Stimulated activated CD4-positive, alpha-beta T cell treated with anti-CD3 and anti-CD28 coated beads, TNF-alpha, amount 100 ng/mL, for 24 hours (primary cell): ENCODE measurements around the gene VWF.

Experiments used
- DNase-seq, 3 experiments: peaks; one replicate each; pipeline ENCODE4 v3.0.0-alpha.2; 2020; ENCODE audit warnings: low read depth in 3 of 3

The VWF gene

GRCh38 chr12:5985471-5985870 is 139.0 kb downstream of the VWF start:
- DNase-seq: no peak

DNA sequence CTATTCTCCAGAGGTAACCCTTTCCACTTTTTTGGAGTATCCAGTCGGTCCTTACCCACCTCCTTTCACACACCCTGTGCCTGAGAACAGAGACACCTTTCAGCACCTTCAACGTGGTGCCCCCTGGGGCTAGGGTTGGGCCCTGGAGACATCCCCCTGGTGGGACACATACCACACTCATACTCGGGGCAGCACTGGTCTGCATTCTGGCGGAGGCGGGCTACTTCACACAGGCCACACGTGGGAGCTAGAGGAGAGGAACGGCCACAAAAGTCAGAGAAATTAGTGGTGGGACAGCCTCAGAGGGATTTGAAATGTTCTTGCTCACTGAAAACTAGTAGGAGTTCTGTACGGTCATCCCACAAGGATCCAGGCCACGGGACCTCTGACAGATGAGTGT is 139.6 kb downstream of the VWF start:
- DNase-seq: no peak

- DNase-seq: no peak
Observed at GRCh38 chr12:5982106-5982505, 142.4 kb downstream of the VWF start.

GRCh38 chr12:5977556-5977955 is 146.9 kb downstream of the VWF start:
- DNase-seq: no peak

DNA sequence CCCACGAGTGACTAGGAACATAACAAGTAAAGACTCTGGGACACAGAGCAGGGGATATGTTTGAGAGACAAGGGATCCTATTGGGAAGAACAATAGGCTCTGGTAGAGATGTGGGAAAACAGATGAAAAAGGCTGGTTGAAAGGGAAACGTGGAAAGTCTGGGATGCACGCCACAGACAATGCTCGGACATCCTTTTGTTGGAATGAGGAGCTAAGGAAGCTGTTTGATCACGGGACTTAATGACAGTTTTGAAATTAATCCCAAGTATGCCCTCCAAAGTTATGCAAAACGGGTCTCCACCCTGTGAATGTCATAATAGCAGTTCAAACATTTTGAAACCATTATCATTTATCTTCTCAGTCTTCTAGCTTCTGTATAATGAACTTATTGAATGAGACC is 147.8 kb downstream of the VWF start:
- no peak for DNase-seq

DNA sequence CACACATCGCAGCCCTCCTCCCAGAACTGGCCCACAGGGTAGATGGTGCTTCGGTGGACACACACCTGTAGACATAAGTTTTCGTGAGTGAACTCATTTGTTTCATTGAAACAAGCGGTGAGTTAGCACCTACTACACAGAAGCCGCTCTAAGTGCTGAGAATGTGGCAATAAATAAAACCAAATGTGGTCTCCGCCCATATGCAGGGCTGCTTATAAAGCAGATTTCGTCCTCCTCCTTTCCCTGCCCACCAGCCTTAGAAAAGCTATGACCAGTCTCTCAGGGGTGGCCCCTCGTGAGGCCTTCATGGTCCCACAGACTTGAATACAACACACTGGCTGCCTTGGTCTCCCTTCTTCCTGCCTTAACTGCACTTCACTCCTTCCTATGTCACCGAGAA is 148.3 kb downstream of the VWF start:
- no peak for DNase-seq

DNA sequence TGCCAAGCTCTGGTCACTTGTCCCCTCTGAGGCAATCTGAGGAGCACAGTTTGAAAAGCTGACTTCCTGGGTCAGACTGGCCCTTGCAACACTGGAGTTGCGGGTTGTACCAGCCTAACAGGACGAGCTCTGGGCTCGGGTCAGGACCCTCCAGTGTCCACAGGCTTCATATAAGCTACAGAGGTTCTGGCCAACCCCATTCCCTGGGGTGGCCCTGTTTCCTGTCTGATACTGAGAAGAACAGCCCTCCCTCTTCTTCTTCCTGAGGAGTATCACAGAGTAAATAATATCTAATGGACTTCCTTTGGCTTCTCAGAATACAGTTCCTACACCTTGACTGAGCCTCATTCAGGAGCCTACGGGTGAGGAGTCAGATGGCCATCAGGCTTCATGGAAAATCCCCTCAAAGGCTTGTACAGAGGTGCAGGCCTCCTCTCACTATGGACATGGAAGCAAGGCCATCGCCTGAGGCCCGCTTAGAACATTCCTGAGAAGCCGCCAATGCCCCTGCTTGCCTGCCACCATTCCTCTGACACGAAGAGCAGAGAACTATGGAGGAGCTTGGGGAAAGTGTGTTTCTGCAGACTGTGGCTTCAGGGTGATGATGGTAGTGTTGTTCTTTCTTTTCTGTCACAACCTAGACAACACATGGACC is 150.9 kb downstream of the VWF start:
- DNase-seq: no peak

GRCh38 chr12:5972387-5972786 is 152.1 kb downstream of the VWF start:
- no peak for DNase-seq

DNA sequence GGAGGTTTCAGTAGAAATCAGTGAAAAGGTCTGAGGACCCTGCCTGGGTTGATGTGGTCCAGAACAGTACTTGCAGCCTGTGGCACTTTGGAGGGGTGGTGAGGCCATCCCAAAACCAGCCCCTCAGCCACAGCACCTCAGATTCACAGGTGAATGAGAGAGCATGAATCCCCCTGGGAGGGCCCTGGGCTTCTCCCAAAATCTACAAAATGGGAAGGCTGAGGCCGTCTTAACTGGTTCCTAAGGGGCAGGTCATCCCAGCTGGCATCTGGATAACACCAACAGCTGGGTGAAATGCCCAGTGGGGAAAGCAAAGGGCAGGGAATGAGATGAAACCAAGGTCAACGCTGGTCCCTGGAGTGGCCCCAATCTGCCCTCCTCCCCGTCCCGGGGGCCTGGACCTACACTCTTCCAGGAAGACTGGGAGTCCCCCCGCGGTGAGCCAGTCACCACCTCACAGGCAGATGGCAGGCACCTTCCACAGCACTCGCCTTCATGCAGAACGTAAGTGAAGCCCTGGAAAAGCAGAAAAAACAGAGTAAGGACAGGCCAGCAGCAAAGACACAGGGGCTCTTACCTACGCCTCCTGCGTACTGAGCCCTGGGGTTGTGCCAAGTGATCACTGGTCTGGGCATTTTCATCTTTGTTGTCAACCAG is 153.1 kb downstream of the VWF start:
- DNase-seq: no peak

DNA sequence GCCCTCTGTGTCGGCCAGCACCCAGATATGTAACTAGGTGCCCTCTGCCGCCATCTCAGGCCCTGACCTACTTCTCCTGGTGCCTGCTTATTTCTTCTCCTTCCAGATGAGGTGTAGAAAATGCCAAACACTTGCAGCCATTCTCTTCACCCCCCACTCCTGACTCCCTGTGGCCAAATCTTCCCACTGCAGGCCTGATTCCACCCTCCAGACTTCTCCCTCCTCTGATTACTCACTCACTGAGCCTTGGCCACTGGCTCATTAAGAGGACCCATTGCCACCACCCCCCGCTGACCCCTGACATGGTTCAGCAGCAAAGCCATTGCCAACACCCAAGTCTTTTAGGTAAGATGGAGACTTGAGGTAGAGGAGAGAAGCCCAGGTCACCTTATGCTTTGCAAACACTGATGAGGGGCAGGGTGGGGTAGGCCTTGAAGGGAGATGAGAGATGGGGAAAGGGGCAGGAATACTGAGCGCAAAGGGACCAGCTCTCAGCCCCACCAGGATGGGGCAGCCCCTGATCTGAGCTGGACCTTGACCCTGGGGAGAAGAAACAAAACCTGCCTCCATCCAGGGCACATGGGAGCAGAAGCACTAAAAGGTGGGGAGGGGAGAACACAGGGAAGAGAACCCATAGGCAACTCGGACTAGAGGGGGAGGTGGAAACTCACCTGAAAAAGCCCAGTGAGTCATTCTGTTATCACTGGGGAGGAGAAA is 154.3 kb downstream of the VWF start:
- no peak for DNase-seq

- DNase-seq: no peak
Observed at GRCh38 chr12:5969156-5969973, 155.1 kb downstream of the VWF start.

GRCh38 chr12:5967645-5968415 is 156.6 kb downstream of the VWF start:
- DNase-seq: no peak

DNA sequence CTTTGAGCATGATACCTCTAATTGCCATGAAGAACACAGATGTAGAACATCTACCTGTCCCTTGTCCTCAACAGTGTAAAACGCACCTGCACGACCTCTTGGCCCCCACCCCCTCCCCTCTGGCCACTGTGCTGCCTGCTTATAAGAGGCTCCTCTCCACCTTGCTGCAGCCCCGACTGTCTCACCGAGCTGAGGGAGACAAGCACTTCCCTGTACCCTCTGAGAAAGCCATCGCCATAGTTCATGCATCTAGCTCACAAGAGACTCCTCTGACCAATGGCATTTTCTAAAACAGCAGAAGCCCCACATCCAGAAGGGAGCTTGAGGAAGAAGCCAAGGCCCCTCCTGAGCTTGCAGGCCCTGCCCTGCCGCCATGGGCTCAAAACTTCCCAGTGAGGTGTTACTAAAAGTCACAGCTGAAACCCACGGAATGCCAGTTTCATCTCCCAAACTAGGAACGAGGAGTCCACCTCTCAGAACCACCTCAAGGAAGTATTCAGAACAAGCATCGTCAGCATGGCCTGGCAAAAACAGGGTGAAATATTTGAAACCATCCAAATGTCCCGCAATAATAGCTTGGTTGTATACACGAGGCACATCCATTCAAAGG is 157.9 kb downstream of the VWF start:
- no peak for DNase-seq

DNA sequence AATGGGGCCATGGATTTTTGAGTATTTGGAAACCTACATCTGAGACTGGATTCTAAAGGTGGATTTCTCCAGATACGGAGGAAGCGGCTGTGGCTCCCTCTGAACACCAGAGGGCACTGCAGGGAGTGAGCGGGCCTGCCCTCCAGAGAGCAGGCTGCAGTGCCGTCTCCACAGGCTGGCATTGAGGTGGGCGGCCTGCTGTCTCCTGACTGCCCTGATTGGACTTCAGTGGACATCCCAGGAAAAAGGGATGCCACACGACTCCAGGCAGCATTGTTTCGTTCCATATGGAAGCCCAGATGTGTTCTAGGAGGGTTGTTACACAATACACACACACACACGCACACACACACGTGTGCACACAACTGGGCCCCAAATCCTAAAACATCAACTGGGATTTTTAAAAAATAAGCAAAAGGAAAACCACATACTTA is 158.5 kb downstream of the VWF start:
- peak; percentile 9 to 29 (median 16) for DNase-seq

- no peak for DNase-seq
Observed at GRCh38 chr12:5964913-5965900, 159.3 kb downstream of the VWF start.

DNA sequence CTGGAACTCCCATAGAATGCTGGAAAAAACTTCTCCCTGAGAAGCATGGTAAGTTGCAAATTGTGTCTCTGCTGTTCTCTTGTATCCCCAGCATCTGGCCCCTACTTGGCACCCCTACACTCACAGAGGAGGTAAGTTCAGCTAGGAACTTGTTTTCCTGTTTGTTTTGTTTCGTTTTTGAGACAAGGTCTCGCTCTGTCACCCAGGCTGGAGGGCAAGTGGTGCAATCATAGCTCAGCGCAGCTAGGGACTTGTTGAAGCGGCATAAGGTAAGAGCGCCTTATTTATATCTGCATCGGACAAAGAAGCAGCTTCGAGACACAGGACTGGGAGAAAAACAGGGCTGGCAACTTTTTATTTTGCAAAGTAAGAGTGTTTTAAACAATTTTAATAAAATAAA is 161.0 kb downstream of the VWF start:
- DNase-seq: no peak

DNA sequence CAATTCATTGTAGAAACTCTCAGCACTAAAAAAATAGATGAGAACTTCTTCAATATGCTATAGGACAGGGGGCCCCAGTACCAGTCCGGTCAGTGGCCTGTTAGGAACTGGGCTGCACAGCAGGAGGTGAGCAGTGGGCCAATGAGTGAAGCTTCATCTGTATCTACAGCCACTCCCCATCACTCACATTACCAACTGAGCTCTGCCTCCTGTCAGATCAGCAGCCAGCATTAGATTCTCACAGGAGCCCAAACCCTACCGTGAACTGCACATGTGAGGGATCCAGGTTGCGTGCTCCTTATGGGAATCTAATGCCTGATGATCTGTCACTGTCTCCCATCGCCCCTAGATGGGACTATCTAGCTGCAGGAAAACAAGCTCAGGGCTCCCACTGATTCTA is 163.7 kb downstream of the VWF start:
- no peak for DNase-seq

DNA sequence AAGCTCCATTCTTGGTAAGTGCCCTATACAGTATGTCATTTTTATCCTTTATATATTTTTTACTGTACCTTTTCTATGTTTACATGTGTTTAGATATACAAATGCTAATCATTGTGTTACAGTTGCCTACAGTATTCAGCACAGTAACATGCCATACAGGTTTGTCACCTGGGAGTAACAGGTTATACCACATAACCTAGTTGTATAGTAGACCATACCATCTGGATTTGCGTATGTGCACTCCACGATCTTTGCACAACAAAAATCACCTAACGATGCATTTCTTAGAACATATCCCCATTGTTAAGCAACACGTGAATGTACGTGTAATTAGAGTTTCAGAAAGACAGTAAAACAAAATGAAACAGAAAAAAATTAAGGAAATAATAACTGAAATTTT is 167.5 kb downstream of the VWF start:
- no peak for DNase-seq

GRCh38 chr12:5954661-5955060 is 169.8 kb downstream of the VWF start:
- DNase-seq: no peak
